Amniotic epithelial cell (primary cell): Measurements from ENCODE around the gene IL18.
A peak's percentile ranks its signal among the peaks of the same experiment; 100 is the strongest.
"Not testable (repeated sequence)": the region's sequence is repeated elsewhere in the genome, so short reads cannot be mapped to it uniquely, and the experiment has no call there.

Experiments
- DNase-seq: peaks from one replicate; pipeline ENCODE4 v3.0.0-alpha.2; 2010; ENCODE audit warnings: low read depth

The IL18 gene

GRCh38 chr11:112163875-112164685, at the start of gene IL18:
Gene IL18 (minus strand): TSS chr11:112164094. CDS start chr11:112155053, 9,041 bp downstream.
- no peak for DNase-seq

GRCh38 chr11:112212710-112213109, 48.8 kb upstream of the IL18 start:
- peak; percentile 98 for DNase-seq

- DNase-seq, result no peak
Observed at GRCh38 chr11:112212290-112212689, 48.4 kb upstream of the IL18 start.

- no peak for DNase-seq
Observed at GRCh38 chr11:112211536-112211935, 47.6 kb upstream of the IL18 start.

GRCh38 chr11:112210890-112211289, 47.0 kb upstream of the IL18 start:
- no peak for DNase-seq

GRCh38 chr11:112206071-112206470, 42.2 kb upstream of the IL18 start:
- DNase-seq, result no peak

GRCh38 chr11:112200252-112200651, 36.4 kb upstream of the IL18 start:
- DNase-seq, result no peak

GRCh38 chr11:112199101-112199500, 35.2 kb upstream of the IL18 start:
- not testable (repeated sequence) for DNase-seq

GRCh38 chr11:112196519-112197087, 32.7 kb upstream of the IL18 start:
- no peak for DNase-seq

GRCh38 chr11:112195951-112196351, 32.1 kb upstream of the IL18 start:
- peak; percentile 93 for DNase-seq

GRCh38 chr11:112195113-112195512, 31.2 kb upstream of the IL18 start:
- DNase-seq, result peak; percentile 65

- no peak for DNase-seq
Observed at GRCh38 chr11:112186304-112186703, 22.4 kb upstream of the IL18 start.

- DNase-seq, result no peak
Observed at GRCh38 chr11:112185883-112186282, 22.0 kb upstream of the IL18 start.

- no peak for DNase-seq
Observed at GRCh38 chr11:112182867-112183266, 19.0 kb upstream of the IL18 start.

- DNase-seq, result no peak
Observed at GRCh38 chr11:112179601-112180000, 15.7 kb upstream of the IL18 start.

GRCh38 chr11:112178936-112179335, 15.0 kb upstream of the IL18 start:
- DNase-seq, result no peak

- DNase-seq, result no peak
Observed at GRCh38 chr11:112178428-112178827, 14.5 kb upstream of the IL18 start.

GRCh38 chr11:112177589-112177988, 13.7 kb upstream of the IL18 start:
- no peak for DNase-seq

GRCh38 chr11:112176077-112176476, 12.2 kb upstream of the IL18 start:
- peak; percentile 97 for DNase-seq

GRCh38 chr11:112175599-112175952, 11.7 kb upstream of the IL18 start:
- no peak for DNase-seq

- DNase-seq, result peak; percentile 89
Observed at GRCh38 chr11:112174789-112175598, 11.1 kb upstream of the IL18 start, which contains the start of gene BCO2. Gene BCO2 (plus strand): TSS chr11:112175512. CDS start chr11:112175602, 90 bp downstream.

- DNase-seq, result no peak
Observed at GRCh38 chr11:112173152-112173551, 9.3 kb upstream of the IL18 start.
